ENCODE results near the gene SDK2. TPM values are rescaled to one million over a fixed set of nuclear protein-coding genes. Genes with fewer than 3 reads are reported as not detected.

Gene SDK2
- polyA plus RNA-seq, 3 donors, result 0.01 TPM; not detected in 2

- H3K36me3 Mint-ChIP-seq, result no peaks in the 10 kb centered on the region
These were observed 96.5 kb downstream of the SDK2 start for GRCh38 chr17:73547790-73548189.

GRCh38 chr17:73546770-73547536 lies 97.3 kb downstream of the SDK2 start:
- no peaks in the 10 kb centered on the region for H4K20me1 ChIP-seq (ENCODE audit: insufficient read depth, low read length)
- DNase-seq, result peak; percentile 84 to 87 (median 85)
- Mint-ChIP-seq H3K36me3 (no peaks in the 10 kb centered on the region), H3K27ac (peak overlapping the region in 3 of 7 donors; percentile 52 to 76 (median 53)), H3K27me3 (ENCODE audit: low read depth in 3 of 3) (peaks cover 2 to 9% (median 5%) of the 10 kb centered on the region in 3 donors), H3K9me3 (peaks cover 3 to 11% (median 9%) of the 10 kb centered on the region in 7 donors), H3K4me3 (no peak overlapping the region), H3K4me1 (peaks cover 41% of the 10 kb centered on the region)
- no peak overlapping the region for H3K27ac ChIP-seq (ENCODE audit: low read depth in 1 of 2, low read length in 2 of 2)
- WGBS (ENCODE audit: insufficient coverage), result 68% methylated on average over 7 of the region's 12 CpGs
- H3K27me3 ChIP-seq (ENCODE audit: control insufficient read depth in 2 of 2, insufficient read depth in 2 of 2, low read length in 2 of 2), result no peaks in the 10 kb centered on the region
- H3K9ac ChIP-seq (ENCODE audit: insufficient read depth, low read length, poor library complexity, severe bottlenecking), result no peak overlapping the region
- no peaks in the 10 kb centered on the region for H3K36me3 ChIP-seq (replicated peaks in 1 of 2; ENCODE audit: control insufficient read depth in 1 of 2, insufficient read depth in 2 of 2, low read length in 2 of 2)
- H3K4me1 ChIP-seq (ENCODE audit: control insufficient read depth in 1 of 2, insufficient read depth in 2 of 2, low read length in 2 of 2), result peaks cover 25 to 37% of the 10 kb centered on the region in 2 donors
- intact Hi-C loops (cut with micrococcal nuclease), result no loop called here
- no peak for TF ChIP-seq CTCF (IDR thresholded peaks at IDR 0.05)
- no peaks in the 10 kb centered on the region for H3K79me2 ChIP-seq (ENCODE audit: insufficient read depth, low read length)
- no peak overlapping the region for H2AFZ ChIP-seq (ENCODE audit: insufficient read depth, low read depth, low read length, poor library complexity, severe bottlenecking)
- no peak overlapping the region for H3K4me2 ChIP-seq (replicated peaks; ENCODE audit: extremely low read depth, low read length, poor library complexity, severe bottlenecking)
- no peak overlapping the region for H3K4me3 ChIP-seq (replicated peaks in 1 of 3; ENCODE audit: low read depth in 2 of 3, low read length in 3 of 3)
- no peaks in the 10 kb centered on the region for H3K9me3 ChIP-seq (replicated peaks in 1 of 2; ENCODE audit: control insufficient read depth in 1 of 2, insufficient read depth in 1 of 2, low read length in 2 of 2)

More at GRCh38 chr17:73547790-73548189, 96.5 kb downstream of the SDK2 start:
- Histone ChIP-seq H3K4me3 (replicated peaks in 1 of 3; ENCODE audit: low read depth in 2 of 3, low read length in 3 of 3) (no peak overlapping the region), H3K36me3 (replicated peaks in 1 of 2; ENCODE audit: control insufficient read depth in 1 of 2, insufficient read depth in 2 of 2, low read length in 2 of 2) (no peaks in the 10 kb centered on the region), H3K9me3 (replicated peaks in 1 of 2; ENCODE audit: control insufficient read depth in 1 of 2, insufficient read depth in 1 of 2, low read length in 2 of 2) (no peaks in the 10 kb centered on the region), H2AFZ (ENCODE audit: insufficient read depth, low read depth, low read length, poor library complexity, severe bottlenecking) (no peak overlapping the region), H3K79me2 (ENCODE audit: insufficient read depth, low read length) (no peaks in the 10 kb centered on the region), H3K27ac (ENCODE audit: low read depth in 1 of 2, low read length in 2 of 2) (no peak overlapping the region), H3K9ac (ENCODE audit: insufficient read depth, low read length, poor library complexity, severe bottlenecking) (no peak overlapping the region), H3K4me1 (ENCODE audit: control insufficient read depth in 1 of 2, insufficient read depth in 2 of 2, low read length in 2 of 2) (peaks cover 25 to 39% of the 10 kb centered on the region in 2 donors), H4K20me1 (ENCODE audit: insufficient read depth, low read length) (no peaks in the 10 kb centered on the region), H3K4me2 (replicated peaks; ENCODE audit: extremely low read depth, low read length, poor library complexity, severe bottlenecking) (no peak overlapping the region), H3K27me3 (ENCODE audit: control insufficient read depth in 2 of 2, insufficient read depth in 2 of 2, low read length in 2 of 2) (no peaks in the 10 kb centered on the region)
- H3K27me3 Mint-ChIP-seq (ENCODE audit: low read depth in 3 of 3), result peaks cover 3 to 9% (median 5%) of the 10 kb centered on the region in 3 donors
- intact Hi-C loops (cut with micrococcal nuclease), result no loop called here
- peaks cover 3 to 11% (median 9%) of the 10 kb centered on the region in 7 donors for H3K9me3 Mint-ChIP-seq
- H3K4me3 Mint-ChIP-seq, result peak overlapping the region in 1 of 2 donors; percentile 26
- peaks cover 42% of the 10 kb centered on the region for H3K4me1 Mint-ChIP-seq
- 100% methylated on average over 1 of the region's 6 CpGs for WGBS (ENCODE audit: insufficient coverage)
- DNase-seq, result peak in 2 of 3 donors; percentile 12 to 21
- H3K27ac Mint-ChIP-seq, result peak overlapping the region in 6 of 7 donors; percentile 21 to 80 (median 49)
- no peak for TF ChIP-seq CTCF (IDR thresholded peaks at IDR 0.05)
